Stimulated activated CD8-positive, alpha-beta memory T cell treated with anti-CD3 and anti-CD28 coated beads, Interleukin-7, amount 100 ng/mL, for 48 hours (primary cell): ENCODE results near the gene PJA2.
"Not testable (repeated sequence)": the region's sequence is repeated elsewhere in the genome, so short reads cannot be mapped to it uniquely, and the experiment has no call there.

ENCODE experiments used
- DNase-seq, 2 donors: peaks; one replicate each; pipeline ENCODE4 v3.0.0-alpha.2; 2020; ENCODE audit warnings: low read depth in 1 of 2; ENCODE audit errors: extremely low read depth in 1 of 2

The PJA2 gene, protein sequence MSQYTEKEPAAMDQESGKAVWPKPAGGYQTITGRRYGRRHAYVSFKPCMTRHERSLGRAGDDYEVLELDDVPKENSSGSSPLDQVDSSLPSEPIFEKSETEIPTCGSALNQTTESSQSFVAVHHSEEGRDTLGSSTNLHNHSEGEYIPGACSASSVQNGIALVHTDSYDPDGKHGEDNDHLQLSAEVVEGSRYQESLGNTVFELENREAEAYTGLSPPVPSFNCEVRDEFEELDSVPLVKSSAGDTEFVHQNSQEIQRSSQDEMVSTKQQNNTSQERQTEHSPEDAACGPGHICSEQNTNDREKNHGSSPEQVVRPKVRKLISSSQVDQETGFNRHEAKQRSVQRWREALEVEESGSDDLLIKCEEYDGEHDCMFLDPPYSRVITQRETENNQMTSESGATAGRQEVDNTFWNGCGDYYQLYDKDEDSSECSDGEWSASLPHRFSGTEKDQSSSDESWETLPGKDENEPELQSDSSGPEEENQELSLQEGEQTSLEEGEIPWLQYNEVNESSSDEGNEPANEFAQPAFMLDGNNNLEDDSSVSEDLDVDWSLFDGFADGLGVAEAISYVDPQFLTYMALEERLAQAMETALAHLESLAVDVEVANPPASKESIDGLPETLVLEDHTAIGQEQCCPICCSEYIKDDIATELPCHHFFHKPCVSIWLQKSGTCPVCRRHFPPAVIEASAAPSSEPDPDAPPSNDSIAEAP

DNA sequence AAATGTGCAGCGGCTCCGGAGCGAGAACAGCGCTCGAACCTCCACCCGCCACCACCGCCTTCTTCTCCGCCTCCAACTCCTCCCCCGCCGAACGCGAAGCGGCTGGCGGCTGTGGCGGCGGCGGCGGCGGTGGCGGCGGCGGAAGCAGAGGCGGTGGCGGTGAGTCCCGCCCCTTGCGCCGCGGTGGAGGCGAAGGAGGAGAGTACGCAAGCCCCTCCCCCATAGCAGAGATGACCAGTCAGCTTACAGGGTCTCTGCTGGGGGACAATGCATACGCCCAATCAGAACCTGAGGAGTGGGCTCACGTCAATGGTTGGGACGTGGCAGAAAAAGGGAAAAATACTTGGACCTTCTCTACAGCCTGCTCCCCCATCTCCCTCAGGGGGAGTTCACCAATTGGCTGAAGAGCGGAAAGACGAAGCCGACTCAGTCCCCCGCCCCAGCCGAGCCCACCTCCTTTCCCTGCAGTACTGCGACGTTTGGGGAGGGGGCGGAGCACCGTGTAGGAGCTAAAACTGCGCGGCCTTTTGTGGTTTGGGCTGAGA is at the start of gene PJA2:
Gene PJA2 (minus strand): TSS at position 131 of the 545 bp plus-strand sequence. CDS start 26,541 bp downstream, outside the sequence.
- peak; percentile 90 to 96 for DNase-seq

DNA sequence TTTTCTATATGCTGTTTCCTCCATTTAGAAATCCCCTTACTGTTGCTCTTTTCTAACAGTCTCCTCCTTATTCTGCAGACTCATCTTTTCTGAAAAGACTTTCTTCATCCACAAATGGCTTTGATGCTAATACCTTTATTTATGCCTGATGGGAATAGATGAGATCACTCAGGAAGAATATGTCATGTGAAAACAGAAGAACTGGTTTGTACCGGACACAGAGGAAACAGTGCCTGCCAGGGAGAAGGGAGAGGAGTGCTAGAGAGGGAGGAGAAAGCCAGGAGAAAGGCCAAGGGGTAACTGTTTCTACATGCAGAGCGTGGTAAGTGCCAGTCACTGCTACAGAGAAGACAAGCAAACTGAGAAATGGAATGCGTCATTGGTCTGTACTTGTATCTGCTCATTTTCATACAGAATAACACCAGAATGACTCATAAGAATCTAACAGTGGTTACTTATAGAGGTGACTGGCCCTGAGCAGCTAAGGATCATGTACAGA is 45.9 kb upstream of the PJA2 start:
- DNase-seq, result no peak

DNA sequence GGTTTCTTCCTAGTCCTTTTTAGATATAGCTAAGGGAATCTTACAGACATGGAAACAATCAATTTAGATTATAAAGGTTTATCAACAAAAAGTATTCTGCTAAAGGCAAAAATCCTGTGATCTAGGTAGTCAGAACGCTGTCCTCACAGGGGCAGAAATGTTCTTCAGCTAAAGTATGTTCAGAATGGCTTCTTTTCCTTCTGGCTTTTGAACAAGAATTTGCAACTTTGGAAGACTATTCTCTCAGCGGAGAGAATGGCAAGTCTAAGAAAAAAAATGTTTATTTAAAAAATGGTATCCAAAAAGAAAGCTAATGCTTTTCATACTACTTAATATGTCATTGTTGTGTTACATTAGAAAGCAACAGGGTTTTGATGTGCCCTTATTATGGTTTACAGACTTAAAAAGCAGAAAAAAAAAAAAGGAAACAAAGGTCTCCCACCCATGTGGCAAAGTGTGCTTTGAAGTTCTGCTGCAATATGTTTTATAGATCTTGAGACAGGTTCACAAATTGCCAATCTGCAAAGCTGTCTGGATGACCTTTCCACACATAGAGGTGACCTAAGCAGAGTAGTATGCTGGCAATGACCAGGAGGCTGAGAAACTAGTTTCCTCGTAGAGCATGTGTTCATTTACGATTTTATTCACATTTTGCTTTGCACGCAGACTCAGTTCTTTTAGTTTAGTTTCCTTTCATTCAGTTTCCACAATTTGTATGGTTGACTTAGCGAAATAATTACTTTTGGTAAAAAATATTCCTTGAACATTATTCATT is 45.1 kb upstream of the PJA2 start:
- no peak for DNase-seq

DNA sequence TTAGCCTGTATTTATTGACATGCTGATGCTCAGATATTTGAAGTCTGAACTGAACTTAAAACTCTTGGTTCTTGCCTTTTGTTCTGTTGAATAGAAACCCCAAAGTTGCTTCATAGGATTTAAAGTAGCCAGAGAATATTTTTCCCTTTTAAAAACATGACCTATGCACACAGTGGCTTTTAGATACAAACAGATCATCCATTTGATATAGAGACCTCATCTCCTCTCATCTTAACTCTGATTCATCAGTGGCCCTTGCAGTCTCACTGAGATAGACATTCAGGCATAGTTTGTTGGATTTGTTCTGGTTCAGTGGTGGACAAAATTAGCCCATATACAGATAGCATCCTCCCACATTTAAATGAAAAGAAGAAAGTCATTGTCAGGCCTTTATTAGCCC is 43.5 kb upstream of the PJA2 start:
- no peak for DNase-seq

GRCh38 chr5:109452661-109453060 is 42.9 kb upstream of the PJA2 start:
- DNase-seq, result no peak

GRCh38 chr5:109451146-109451545 is 41.4 kb upstream of the PJA2 start:
- no peak for DNase-seq

DNA sequence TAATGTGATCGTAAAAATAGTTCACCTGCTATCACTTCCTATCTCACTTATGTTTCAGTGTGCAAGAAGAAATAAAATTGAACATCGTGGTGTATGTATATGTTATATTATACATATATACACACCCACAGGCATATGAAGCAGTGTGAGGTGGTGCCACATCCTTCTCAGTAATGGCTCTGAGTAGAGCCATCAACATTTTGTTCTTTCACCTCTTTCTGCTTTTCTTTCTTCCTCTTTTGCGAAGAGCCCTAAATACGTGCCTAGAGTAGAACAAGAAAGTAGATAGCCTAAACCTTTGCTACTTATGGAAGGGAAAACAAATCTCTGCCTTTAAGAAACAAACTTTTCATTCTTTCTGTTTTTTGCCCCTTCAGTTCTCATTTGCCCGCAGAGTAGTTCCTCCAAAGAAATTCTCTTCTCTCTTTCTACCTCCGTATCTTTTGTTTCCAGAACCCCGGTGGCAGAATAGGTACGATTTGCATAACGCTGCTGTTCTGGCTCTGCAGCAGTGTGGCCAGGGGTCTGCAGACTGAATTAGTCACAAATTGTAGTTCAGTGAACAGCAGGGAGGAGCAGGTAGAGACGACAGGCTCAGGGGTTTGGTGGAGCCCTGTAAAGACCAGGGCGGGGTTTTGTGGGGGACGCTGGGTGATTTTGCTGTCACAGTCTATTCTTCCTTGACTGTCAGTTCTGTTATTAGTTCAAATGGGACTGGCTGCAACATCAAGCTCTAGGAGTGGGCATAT is 40.5 kb upstream of the PJA2 start:
- no peak for DNase-seq

- DNase-seq, result no peak
These were observed 39.1 kb upstream of the PJA2 start for GRCh38 chr5:109448838-109449237.

- no peak for DNase-seq
These were observed 29.8 kb upstream of the PJA2 start for GRCh38 chr5:109439590-109439989.

DNA sequence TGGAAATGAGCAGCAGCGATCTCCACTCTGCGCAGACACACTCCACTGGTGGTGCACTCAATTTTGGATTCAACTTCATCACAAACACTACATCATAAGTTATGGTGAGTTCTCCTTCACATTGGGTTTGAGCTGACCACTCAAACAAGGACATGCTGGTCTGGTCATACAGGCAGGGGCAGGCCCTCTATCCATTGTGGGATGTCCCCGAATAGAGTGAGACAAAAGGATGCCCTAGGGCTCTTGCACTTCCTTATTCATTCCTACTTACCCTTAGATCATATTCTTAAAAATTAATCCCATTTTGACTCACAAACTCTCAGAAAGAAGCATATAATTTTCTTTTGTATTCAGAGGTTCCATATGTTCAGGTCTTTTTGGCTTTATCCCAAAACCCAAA is 16.3 kb upstream of the PJA2 start:
- DNase-seq, result no peak

DNA sequence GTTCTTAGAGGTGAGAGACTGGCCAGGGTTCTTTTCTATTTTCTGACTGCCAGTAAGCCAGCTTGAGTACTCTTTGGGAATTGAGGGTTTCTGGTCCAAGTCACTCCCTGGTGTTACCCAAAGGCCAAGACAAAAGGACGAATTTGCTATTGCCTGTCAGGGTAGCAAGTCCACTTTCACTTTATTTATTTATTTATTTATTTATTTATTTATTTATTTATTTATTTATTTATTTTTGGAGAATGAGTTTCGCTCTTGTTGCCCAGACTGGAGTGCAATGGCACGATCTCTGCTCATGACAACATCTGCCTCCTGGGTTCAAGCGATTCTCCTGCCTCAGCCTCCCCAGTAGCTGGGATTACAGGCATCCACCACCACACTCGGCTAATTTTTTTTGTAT is 15.7 kb upstream of the PJA2 start:
- not testable (repeated sequence) for DNase-seq

DNA sequence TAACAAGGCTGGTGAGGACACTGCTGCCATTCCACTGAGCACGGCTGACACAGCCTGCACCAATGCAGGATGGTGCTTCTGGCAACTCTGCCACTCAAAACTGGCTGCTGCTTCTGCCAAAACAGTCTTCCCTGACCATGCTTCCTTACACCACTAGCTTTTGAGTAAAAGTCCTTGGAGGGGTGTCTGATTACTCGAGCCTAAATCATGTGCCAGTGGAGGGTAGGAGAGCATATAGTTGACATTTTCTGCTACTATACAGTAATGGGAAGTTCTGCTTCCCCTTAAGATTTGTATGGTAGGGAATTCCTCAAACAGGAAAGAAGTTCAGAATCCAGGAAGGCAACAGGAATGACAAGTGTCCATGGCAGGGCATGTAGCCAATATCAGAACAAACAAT is 12.2 kb upstream of the PJA2 start:
- no peak for DNase-seq

- DNase-seq, result no peak
These were observed 9.1 kb upstream of the PJA2 start for GRCh38 chr5:109418712-109419352.

DNA sequence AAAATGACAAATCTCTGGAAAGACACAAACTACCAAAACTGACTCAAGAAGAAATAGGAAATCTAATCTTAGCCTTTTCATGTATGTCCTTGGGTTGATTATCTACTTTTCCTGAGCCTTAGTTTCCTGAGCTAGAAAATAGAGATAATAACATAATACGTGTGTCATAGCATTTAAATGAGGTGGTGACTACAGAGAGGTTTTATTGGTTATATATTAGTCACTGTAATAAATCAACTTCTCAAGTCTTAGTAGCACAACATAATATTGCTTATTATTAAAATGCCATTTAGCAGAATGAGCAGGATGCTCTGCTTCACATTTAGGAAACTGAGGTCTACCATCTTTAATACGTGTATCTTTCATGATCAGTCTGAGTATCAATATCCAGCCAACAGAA is 7.1 kb upstream of the PJA2 start:
- no peak for DNase-seq

DNA sequence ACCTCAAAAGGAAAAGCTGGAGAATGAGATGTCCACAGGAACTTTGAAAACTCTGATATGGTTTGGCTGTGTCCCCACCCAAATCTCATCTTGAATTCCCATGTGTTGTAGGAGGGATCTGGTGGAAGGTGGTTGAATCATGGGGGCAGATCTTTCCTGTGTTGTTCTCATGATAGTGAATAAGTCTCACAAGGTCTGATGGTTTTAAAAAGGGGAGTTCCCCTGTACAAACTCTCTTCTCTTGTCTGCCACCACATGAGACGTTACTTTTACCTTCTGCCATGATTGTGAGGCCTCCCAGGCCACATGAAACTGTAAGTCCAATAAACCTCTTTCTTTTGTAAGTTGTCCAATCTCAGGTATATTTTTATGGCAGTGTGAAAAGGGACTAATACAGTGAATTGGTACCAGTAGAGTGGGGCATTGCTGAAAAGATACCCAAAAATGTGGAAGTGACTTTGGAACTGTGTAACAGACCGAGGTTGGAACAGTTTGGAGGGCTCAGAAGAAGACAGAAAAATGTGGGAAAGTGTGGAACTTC is 4.2 kb upstream of the PJA2 start:
- not testable (repeated sequence) for DNase-seq

DNA sequence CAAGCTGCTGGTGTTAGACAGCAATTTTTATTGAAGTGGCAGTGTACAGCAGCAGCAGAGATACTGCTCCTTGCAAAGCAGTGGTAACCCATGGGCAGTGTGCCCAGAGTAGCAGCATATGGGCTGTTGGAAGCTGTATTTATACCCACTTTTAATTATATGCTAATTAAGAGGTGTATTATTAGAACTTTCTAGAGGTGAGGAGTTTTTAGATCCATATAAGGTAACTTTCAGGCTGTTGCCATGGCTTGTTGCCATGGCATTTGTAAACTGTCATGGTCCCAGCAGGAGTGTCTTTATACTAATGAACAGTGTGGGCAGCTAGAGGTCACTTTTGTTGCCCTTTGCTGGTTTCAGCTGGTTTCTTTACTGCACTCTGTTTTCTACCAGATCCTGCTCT is 3.7 kb upstream of the PJA2 start:
- DNase-seq, result no peak

DNA sequence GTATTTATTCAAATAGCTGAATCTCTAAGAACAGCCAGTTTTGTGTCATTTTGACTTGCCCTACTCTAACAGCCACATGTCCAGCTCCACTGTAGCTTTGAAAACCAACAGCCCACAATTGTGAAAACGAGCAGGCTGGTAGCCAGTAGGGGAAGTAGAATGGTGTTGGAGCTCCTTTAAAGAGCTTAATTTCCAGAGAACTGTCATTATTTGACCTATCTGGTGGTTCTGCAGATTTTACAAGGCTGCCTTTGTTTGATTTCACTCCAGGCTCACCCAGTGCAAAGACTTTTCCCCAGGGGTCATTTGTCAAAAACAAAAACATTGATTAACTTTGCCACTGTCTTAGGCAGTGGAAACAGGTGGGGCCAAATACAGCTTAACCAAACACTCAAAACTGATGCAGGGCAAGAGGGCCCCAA is 3.2 kb upstream of the PJA2 start:
- no peak for DNase-seq

- DNase-seq, result no peak
These were observed 1.9 kb upstream of the PJA2 start for GRCh38 chr5:109411627-109412026.

- no peak for DNase-seq
These were observed 1.4 kb upstream of the PJA2 start for GRCh38 chr5:109411149-109411514.
